HUES48 (cell line): ENCODE results near the gene AP1S2.

Experiments used
- H3K27ac ChIP-seq: one replicate; pipeline ENCODE4 v1.7.0; 2013; ENCODE audit warnings: low read depth, low read length, inconsistent platforms
- H3K27me3 ChIP-seq: 2 replicates; pipeline ENCODE4 v1.6.1; 2013; ENCODE audit warnings: mild to moderate bottlenecking, low read length; ENCODE audit not compliant: control insufficient read depth, insufficient read depth
- H3K36me3 ChIP-seq: 2 replicates; pipeline ENCODE4 v1.6.1; 2013; ENCODE audit warnings: low read length; ENCODE audit not compliant: control insufficient read depth, insufficient read depth
- H3K4me1 ChIP-seq: 2 replicates; pipeline ENCODE4 v1.6.1; 2013; ENCODE audit warnings: mild to moderate bottlenecking, low read length; ENCODE audit not compliant: control insufficient read depth, insufficient read depth
- H3K4me3 ChIP-seq: 2 replicates; pipeline ENCODE4 v1.5.1; 2013; ENCODE audit warnings: mild to moderate bottlenecking, low read depth, low read length
- H3K9ac ChIP-seq: 2 replicates; pipeline ENCODE4 v1.6.1; 2013; ENCODE audit warnings: mild to moderate bottlenecking, low read depth, low read length, moderate library complexity
- H3K9me3 ChIP-seq: 2 replicates; pipeline ENCODE4 v1.6.1; 2013; ENCODE audit warnings: low read length; ENCODE audit not compliant: control insufficient read depth, insufficient read depth

Gene AP1S2

DNA sequence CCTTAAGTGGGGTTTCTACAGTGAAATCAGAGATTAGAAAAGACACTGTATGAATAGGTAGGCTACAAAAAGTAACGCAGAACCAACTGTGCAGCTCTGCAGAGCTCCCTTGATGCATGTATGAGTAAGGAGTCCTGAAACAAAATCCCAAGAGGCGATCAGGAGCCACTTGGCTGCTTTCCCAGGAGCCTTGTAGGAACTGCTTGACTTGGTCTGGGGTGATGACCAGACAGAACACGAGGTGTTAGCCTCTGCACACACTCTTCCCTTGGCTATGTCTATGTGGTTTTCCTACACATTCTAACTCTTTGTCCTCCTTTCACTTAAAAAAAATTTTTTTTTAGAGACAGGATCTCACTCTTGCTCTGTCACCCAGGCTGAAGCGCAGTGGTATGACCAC lies 22.8 kb upstream of the AP1S2 start:
- peaks cover 4% of the 10 kb centered on the region; the same call in 1 of the 2 replicates for H3K9me3 ChIP-seq
- no peaks in the 10 kb centered on the region for H3K27me3 ChIP-seq

DNA sequence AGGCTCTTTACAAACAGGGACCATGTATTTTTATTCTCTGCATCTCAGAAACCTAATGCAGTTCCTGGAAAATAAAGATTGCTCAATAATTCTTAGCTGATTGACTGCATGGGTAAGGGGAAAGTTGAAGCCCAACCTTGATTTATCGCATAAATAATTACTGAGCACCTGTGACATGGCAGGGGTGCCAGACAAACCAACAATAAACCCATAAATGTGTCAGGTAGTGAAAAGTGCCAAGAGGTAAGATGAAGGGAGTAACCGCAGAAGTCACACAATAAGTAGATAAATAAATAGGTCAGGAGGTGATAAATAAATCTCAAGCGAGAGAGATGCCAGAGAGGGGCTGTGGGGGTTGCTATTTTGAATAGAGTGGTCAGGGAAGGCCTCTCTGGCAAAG lies 20.1 kb upstream of the AP1S2 start:
- no peaks in the 10 kb centered on the region for H3K27me3 ChIP-seq
- H3K36me3 ChIP-seq = no peaks in the 10 kb centered on the region
- peaks cover 4% of the 10 kb centered on the region; the same call in 1 of the 2 replicates for H3K9me3 ChIP-seq
- no peak overlapping the region for H3K4me3 ChIP-seq
- H3K27ac ChIP-seq = no peak overlapping the region
- H3K9ac ChIP-seq = no peak overlapping the region
- peaks cover 5% of the 10 kb centered on the region; the same call in 1 of the 2 replicates for H3K4me1 ChIP-seq

More for the DNA sequence above, 22.8 kb upstream of the AP1S2 start:
- Histone ChIP-seq H3K4me1 (peaks cover 7% of the 10 kb centered on the region; the same call in 1 of the 2 replicates), H3K36me3 (no peaks in the 10 kb centered on the region), H3K9ac (no peak overlapping the region), H3K27ac (no peak overlapping the region), H3K4me3 (no peak overlapping the region)

DNA sequence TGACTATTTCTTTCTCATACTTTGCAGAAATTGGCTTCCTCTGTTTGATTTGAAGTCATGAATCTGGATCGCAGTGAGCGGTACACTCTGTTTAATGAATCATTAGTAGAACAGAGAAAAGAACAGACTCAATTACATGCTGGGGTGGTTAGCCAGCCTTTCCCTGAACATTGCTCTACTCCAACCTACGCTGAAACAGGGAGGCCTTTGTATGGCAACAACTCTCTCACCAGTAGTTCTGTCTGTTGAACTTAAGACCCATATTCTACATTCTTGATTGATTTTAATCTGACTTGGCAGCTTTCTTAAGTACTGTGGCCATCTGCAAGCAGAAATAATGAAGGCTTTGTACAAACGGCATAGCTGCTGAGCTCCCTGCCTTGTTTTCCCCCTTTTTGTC lies 19.0 kb upstream of the AP1S2 start:
- no peaks in the 10 kb centered on the region for H3K36me3 ChIP-seq
- H3K9me3 ChIP-seq = peaks cover under 1% of the 10 kb centered on the region; the same call in 1 of the 2 replicates
- H3K27me3 ChIP-seq = no peaks in the 10 kb centered on the region
- H3K4me1 ChIP-seq = peaks cover 11% of the 10 kb centered on the region
- no peak overlapping the region for H3K27ac ChIP-seq
- H3K4me3 ChIP-seq = no peak overlapping the region
- H3K9ac ChIP-seq = no peak overlapping the region

DNA sequence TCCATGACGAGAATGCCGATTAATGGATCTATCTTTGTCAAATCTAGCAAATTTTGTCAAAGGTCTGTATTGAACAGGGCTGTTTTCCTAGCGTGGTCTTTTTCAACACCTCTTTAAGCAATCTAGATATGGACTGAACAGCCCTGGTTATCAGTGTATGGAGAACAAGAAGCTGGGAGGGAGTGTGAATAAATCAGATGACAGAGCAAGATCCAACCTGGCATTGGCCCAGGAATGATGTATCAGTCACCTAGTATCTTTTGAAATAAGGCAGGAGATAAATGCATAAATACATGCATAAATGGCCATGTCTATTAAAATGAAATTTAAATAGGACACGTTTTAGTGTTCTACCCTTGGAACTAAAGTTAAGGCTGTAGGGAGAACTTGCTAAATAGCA lies 15.7 kb upstream of the AP1S2 start:
- no peaks in the 10 kb centered on the region for H3K27me3 ChIP-seq
- H3K4me1 ChIP-seq = peaks cover 20% of the 10 kb centered on the region
- no peaks in the 10 kb centered on the region for H3K36me3 ChIP-seq

DNA sequence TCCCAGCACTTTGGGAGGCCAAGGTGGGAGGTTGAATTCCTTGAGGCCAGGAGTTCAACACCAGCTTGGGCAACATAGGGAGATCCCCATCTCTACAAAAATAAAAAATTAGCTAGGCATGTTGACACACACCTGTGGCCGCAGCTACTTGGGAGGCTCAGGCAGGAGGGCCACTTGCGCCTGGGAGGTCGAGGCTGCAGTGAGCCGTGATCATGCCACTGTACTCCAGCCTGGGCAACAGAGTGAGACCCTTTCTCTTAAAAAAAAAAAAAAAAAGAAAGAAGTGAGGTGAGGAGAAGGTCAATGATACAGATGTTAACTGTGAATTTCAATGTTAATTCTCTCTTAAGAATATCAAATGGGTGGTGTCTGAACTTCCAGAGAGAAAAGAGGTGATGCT lies 15.1 kb upstream of the AP1S2 start:
- Histone ChIP-seq H3K4me3 (no peak overlapping the region), H3K4me1 (peaks cover 24% of the 10 kb centered on the region), H3K9ac (no peak overlapping the region), H3K27ac (no peak overlapping the region), H3K9me3 (no peaks in the 10 kb centered on the region), H3K27me3 (no peaks in the 10 kb centered on the region), H3K36me3 (no peaks in the 10 kb centered on the region)

More for the DNA sequence above, 15.7 kb upstream of the AP1S2 start:
- Histone ChIP-seq H3K4me3 (no peak overlapping the region), H3K9ac (no peak overlapping the region), H3K9me3 (no peaks in the 10 kb centered on the region), H3K27ac (no peak overlapping the region)

DNA sequence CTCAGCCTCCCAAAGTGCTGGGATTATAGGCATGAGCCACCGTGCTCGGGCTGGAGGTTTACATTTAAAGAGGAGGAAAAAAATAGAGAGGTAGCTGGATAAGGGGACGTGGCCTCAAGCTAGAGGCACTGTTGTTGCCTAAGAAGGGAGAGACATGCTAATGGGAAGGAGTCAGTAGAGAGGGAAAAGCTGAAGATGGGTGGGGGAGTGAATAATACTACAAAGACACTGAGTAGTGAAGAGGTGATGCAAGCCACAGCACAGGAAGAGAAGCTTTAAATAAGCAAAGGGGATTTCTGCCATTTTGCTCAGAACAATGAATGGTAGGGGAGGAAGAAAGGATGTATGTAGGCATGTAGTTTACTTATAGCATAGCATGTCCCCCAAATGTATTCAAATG lies 11.5 kb upstream of the AP1S2 start:
- Histone ChIP-seq H3K27me3 (no peaks in the 10 kb centered on the region), H3K36me3 (no peaks in the 10 kb centered on the region)

DNA sequence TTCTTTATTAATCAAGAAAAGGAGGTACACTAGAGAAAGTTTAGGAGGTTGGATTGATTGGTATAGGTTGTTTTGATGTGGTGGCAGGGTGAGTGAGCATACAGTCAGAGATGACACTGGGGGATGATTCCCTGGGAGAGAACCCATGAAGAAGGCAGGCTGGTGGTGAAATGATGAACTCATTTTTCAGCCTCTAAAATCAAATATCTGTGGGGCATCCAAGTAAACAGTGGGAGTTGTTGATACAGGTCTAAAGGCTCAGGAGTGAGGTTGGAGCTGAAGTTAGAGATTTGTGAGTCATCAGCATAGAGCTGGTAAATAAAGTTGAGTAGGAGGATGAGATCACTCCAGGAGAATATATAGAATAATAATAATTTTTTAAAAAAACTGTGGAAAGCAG lies 10.0 kb upstream of the AP1S2 start:
- no peaks in the 10 kb centered on the region for H3K36me3 ChIP-seq
- H3K9ac ChIP-seq = no peak overlapping the region
- H3K4me3 ChIP-seq = no peak overlapping the region
- H3K27me3 ChIP-seq = no peaks in the 10 kb centered on the region
- no peaks in the 10 kb centered on the region for H3K9me3 ChIP-seq
- H3K4me1 ChIP-seq = peaks cover 25% of the 10 kb centered on the region
- no peak overlapping the region for H3K27ac ChIP-seq

More for the DNA sequence above, 11.5 kb upstream of the AP1S2 start:
- H3K9ac ChIP-seq = no peak overlapping the region
- H3K4me1 ChIP-seq = peaks cover 25% of the 10 kb centered on the region
- no peak overlapping the region for H3K27ac ChIP-seq
- no peaks in the 10 kb centered on the region for H3K9me3 ChIP-seq
- H3K4me3 ChIP-seq = no peak overlapping the region

DNA sequence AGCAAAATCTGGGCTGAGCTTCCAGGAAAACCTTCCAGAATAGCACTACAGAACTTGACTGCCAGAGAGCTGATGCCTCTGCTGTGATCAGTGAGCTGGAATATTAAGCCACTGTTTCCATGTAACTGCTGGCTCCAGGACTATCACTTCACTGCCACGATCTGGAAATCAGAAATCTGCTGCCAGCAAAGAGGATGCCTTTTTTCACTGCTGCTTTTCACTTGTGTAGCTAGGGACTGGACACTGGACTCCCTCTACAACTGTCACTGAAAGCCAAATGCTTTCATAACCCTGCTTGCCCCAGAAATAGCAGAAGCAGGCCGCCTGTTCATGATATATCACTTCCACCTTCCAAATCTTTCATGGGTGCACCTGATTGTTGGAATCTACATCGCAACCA lies 9.4 kb upstream of the AP1S2 start:
- H3K27me3 ChIP-seq = no peaks in the 10 kb centered on the region
- no peaks in the 10 kb centered on the region for H3K36me3 ChIP-seq
- H3K4me1 ChIP-seq = peaks cover 23% of the 10 kb centered on the region
- no peak overlapping the region for H3K9ac ChIP-seq
- no peak overlapping the region for H3K4me3 ChIP-seq
- H3K9me3 ChIP-seq = no peaks in the 10 kb centered on the region
- H3K27ac ChIP-seq = no peak overlapping the region

DNA sequence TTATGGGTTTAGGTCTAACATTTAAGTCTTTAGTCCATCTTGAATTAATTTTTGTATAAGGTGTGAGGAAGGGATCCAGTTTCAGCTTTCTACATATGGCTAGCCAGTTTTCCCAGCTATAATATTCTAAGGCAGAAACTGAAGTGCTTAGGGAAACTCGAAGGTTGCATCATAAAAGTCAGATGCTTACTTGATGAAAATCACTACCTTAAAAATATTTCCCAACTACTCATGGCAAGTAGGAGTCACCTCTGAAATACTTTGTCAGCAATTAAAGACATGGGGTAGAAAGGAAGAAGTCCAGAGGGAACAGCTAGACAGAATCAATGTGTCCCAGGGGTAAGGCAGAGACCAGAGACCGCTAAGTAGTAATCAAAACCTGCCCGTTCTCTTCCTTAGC lies 6.3 kb upstream of the AP1S2 start:
- Histone ChIP-seq H3K9ac (no peak overlapping the region), H3K4me1 (peaks cover 25% of the 10 kb centered on the region), H3K9me3 (no peaks in the 10 kb centered on the region), H3K27ac (no peak overlapping the region), H3K36me3 (no peaks in the 10 kb centered on the region), H3K27me3 (no peaks in the 10 kb centered on the region), H3K4me3 (no peak overlapping the region)

DNA sequence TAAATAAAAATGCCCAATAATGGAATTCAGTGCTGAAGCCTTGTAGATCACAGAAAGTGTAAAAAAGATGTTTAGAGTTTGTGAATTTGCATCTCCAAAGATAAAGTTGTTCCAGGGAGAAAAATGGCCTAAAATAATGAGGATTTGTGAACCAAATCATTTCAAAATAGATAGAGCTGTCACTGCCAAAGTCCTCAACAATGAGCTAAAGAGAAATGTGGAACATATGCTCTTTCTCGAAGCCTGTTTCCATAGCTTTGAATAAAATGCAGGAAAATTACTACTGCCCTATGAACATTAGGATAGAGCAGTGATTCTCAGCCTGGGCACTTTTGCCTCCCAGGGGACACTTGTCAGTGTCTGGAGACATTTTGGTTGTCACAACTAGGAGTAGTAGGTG lies 3.4 kb upstream of the AP1S2 start:
- Histone ChIP-seq H3K27me3 (no peaks in the 10 kb centered on the region), H3K4me3 (no peak overlapping the region), H3K27ac (no peak overlapping the region), H3K36me3 (peaks cover 5% of the 10 kb centered on the region), H3K9me3 (no peaks in the 10 kb centered on the region), H3K4me1 (peaks cover 22% of the 10 kb centered on the region), H3K9ac (no peak overlapping the region)

DNA sequence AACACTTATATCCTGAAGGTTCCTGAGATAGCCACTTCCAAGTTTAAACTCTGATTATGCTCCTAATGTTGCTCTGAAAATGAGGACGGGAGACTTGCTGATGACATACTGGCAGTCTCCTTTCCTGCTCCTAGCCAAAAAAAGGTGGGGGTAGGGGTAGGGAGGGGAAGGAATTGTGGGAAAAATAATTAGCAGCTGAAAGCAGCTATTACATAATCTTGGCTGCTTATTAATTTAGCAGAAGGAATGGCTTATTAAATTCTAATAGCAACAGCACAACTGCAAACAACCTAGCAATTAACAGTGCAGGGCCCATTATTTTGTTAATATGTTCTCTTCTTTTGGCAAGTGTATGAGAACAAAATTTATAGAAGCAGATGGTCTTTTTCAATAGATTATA lies 2.0 kb upstream of the AP1S2 start:
- Histone ChIP-seq H3K36me3 (peaks cover 19% of the 10 kb centered on the region), H3K27me3 (no peaks in the 10 kb centered on the region), H3K27ac (peak overlapping the region; percentile 92), H3K4me1 (peaks cover 20% of the 10 kb centered on the region), H3K9ac (no peak overlapping the region; the same call in 1 of the 2 replicates), H3K9me3 (no peaks in the 10 kb centered on the region), H3K4me3 (peak overlapping the region; percentile 92)

DNA sequence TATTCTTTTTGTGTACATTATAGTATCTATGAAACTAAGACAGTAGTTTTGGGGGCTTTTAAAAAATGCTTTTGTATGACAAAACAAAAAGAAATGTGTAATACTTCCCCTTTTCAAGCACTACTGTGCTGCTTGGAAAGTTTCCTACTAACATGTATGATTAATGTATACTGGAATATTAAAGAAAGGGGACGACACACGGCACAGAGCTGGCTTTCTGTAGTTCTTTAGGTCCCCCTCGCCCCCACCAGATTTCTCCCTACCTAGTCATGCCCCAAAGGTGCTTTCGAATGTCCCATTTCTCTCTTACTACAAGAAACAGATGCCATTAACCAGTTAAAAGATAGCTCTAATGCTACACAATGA lies 1.6 kb upstream of the AP1S2 start:
- no peak overlapping the region; the same call in 1 of the 2 replicates for H3K9ac ChIP-seq
- H3K27me3 ChIP-seq = no peaks in the 10 kb centered on the region
- peak overlapping the region; percentile 92 for H3K27ac ChIP-seq
- H3K4me1 ChIP-seq = peaks cover 19% of the 10 kb centered on the region
- peaks cover 24% of the 10 kb centered on the region for H3K36me3 ChIP-seq
- H3K4me3 ChIP-seq = peak overlapping the region; percentile 92
- no peaks in the 10 kb centered on the region for H3K9me3 ChIP-seq
